HG03575 (cell line): Measurements from ENCODE around the gene ICA1.
"Not testable (repeated sequence)": the region's sequence is repeated elsewhere in the genome, so short reads cannot be mapped to it uniquely, and the experiment has no call there.

ENCODE experiments used
- ATAC-seq: cut with Tn5 transposase; IDR thresholded peaks from one replicate; pipeline ENCODE4 v1.9.1; 2021; ENCODE audit not compliant: unreplicated experiment, insufficient number of reproducible peaks, low FRiP score; ENCODE audit errors: extremely low read depth

Gene ICA1

GRCh38 chr7:8085420-8085819 is 176.5 kb downstream of the ICA1 start:
- no peak for ATAC-seq

- no peak for ATAC-seq
Observed at GRCh38 chr7:8084836-8085235, 177.1 kb downstream of the ICA1 start.

GRCh38 chr7:8082762-8083161 is 179.2 kb downstream of the ICA1 start:
- no peak for ATAC-seq

GRCh38 chr7:8078418-8078817 is 183.5 kb downstream of the ICA1 start:
- ATAC-seq: no peak

GRCh38 chr7:8070451-8071180 is 191.4 kb downstream of the ICA1 start:
- no peak for ATAC-seq

GRCh38 chr7:8068892-8069686 is 192.9 kb downstream of the ICA1 start:
- ATAC-seq: no peak

- no peak for ATAC-seq
Observed at GRCh38 chr7:8065356-8065813, 196.6 kb downstream of the ICA1 start.

- no peak for ATAC-seq
Observed at GRCh38 chr7:8064828-8065227, 197.1 kb downstream of the ICA1 start.

GRCh38 chr7:8063706-8064297 is 198.2 kb downstream of the ICA1 start:
- no peak for ATAC-seq

GRCh38 chr7:8063300-8063699 is 198.7 kb downstream of the ICA1 start:
- not testable (repeated sequence) for ATAC-seq
